Hypothalamus (tissue), 51 donors: ENCODE measurements around the gene RFX3.

Experiments
- DNase-seq, 51 donors: peaks; one replicate each; lab custom pipeline; 2025; lab: John Stamatoyannopoulos, UW

The RFX3 gene

DNA sequence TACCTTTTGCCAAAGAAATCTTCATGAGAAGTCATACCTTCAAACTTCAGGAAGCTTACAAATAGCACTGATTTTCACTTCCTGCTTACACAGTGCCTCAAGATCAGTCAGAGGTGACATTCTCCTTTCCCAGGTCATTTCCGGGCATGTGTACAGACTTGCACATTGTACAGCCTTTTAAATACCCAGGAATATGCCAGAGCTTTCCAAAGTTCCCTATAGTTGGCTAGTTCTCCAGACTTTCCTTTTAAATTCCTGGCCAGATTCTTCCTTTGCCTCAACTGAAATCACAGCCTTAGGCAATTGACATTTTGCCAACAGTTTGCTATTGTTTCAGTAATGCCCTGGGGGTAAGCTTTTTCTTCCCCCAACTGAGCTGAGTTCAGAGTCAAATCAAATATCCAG, 47.2 kb downstream of the RFX3 start:
- DNase-seq: no peak

DNA sequence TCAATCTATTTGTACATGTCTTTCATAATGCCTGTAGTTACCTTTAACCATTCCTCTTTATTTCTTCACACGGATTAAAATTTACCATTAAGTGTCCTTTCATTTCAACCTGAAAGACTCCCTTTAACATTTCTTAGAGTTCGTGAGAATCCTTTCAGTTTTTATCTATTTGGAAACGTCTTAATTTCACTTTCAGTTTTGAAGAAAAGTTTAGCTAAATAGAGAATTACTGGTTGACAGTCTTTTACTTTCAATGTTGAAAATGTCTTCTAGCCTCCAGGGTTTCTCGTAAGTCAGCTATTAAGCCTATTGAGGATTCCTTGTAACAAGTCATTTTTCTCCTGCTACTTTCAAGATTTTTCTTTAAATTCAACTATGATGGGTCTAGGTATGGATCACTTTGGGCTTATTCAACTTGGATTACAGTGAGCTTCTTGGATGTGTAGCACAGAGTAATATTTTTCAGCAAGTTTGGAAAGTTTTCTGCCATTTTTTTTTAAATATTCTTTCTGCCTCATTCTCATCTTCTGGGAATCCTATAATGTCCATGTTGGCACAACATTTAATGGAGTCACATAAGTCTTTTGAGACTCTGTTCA, 48.5 kb downstream of the RFX3 start:
- DNase-seq: no peak

DNA sequence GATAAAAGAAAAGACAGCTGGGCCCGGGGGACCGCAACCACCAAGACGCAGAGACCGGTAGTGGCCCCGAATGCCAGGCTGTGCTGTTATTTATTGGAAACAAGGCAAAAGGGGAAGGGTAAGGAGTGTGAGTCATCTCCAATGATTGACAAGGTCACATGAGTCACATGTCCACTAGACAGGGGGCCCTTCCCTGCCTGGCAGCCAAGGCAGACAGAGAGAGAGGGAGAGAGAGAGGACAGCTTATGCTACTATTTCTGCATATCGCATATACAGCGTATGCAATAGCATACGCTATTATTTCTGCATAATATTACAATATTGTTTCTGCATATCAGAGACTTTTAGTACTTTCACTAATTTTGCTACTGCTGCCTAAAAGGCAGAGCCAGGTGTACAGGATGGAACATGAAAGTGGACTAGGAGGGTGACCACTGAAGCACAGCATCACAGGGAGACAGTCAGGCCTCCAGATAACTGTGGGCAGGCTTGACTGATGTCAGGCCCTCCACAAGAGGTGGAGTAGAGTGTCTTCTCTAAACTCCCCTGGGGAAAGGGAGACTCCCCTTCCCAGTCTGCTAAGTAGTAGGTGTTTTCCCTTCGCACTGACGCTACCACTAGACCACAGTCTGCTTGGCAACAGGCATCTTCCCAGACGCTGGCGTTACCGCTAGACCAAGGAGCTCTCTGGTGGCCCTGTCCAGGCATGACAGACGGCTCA, 50.3 kb downstream of the RFX3 start:
- DNase-seq: no peak

DNA sequence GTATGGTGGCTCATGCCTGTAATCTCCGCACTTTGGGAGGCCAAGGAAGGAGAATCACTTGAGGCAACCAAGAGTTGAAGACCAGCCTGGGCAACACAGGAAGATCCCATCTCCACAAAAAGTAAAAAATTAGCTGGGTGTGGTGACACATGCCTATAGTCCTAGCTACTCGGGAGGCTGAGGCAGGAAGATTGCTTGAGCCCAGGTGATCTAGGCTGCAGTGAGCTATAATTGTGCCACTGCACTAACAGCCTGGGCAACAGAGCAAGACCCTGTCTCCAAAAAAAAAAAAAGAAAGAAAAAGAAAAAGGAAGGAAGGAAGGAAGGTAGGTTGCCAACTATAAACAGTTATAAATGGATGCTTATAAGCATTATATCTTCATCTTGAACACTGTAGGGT, 51.0 kb downstream of the RFX3 start:
- DNase-seq: no peak

DNA sequence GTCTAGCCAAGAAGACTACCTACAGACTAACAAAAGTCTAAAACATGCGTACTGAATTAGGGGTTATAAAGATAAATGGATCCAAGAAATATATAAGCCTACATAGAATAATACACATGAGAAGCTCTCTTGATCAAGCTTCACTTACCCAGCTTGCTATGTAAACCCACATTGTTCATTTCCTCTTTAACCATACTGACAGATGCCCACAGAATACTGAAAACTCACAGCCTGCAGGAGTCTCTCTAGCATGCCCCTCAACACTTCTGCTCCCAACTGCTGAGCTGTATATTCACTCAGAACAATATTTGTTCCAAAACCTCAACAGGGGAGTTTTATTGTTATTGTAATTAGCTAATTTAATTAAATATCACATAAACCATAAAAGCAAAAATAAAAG, 52.4 kb downstream of the RFX3 start:
- no peak for DNase-seq

DNA sequence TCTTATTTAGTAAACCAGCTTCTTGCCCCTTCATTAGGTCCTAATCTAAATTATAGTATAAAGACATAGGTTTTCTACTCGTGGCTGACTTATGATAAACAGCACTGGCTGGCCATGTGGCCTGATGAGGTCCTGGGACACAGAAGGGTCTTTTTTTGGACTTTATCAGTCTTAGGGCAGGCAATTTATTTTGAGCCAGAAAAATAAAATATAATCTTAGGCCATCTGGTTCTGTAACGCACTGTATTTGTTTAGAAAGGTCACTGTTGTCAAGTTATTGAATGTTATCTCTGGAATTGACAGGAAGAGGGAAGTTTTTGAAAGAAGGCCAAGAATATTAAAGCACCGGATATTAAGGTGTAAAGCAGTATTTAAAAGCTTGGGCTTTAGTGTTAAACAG, 53.9 kb downstream of the RFX3 start:
- no peak for DNase-seq

DNA sequence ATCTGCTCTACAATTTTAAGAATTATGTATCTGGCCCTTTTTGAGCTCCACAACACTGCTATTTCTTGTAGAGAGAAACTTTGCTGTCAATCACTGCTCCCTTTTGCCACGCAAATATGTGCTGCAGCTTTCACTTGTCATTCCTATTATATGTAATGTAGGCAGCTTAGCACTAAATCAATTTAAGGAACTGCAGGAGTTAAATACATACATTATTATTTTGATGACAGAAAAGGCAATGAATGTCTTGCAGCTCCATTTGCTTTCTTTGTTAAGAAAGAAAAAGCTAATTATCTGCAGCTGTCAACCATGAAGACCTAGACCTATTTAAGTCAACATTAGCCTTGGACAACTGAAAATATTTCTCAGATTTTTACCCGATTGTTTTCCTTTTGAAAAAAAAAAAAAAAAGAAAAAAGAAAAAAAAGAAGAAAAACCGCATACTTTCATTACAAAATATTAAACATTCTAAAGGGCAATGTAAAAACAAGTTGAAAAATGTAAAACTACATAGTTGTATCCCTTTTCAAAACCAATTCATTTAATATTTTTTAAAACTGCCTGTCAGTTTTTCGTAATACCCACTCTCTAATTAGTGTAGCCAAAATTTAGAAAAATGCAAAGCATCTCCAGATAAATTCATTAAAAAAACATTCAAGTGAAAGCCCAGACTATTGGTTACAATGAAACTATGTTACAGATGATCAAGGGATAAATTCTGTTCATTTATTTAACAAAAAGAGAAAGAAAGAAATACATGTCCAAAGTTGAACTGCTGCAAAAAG, 57.2 kb downstream of the RFX3 start:
- no peak for DNase-seq

DNA sequence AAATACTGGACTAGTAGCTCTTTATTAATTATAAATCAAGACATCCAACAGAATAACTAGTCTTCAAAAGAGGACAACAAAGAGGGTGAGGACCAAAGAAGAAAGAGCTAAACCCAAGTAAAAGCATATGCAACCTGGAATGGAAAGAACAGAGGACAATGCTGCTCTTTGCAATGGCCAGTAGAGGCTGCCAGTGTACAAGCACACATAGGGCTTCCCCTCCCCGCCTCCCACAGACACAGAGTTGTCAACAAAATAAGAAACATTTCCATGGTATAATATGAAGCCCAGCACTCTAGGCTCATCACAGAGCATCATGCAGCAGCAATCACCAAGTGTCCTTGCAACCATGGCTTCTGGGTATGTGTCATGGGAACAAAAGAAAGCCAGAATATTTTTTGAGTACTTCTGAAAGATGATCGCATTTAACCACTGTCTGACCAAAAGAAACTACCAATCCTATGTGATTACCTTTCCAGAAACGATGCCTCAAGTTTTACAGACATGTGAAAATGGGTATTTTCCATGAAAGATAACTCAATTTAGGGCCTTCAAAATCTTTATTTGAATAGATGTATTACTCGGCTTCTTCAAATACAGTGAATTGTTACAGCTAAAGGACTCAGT, 58.1 kb downstream of the RFX3 start:
- peak in 32 of 51 donors; percentile 1 to 61 (median 20) for DNase-seq

DNA sequence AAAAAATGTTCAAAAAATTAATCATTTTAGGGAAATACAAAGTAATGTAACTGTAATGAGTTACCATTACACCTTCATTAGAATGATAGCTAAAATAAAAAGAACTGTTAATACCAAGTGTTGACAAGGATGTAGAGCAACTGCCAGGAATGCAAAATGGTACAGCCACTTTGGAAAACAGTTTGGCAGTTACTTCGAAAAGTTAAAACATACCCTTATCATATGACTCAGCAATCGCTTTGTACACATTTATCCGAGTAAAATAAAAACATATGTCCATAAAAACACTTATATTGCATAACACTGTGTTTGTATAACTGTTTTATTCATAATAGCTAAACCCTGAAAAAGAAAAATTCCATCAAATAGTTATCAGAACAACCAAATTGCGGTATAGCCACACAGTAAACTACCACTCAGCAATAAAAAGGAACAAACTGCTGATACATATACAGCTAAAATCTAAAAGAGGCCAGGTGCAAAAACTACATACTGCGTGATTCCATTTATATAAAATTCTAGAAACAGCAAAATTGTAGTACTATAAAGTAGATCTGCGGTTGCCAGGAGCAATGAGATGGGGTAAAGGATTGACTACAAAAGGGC, 61.7 kb downstream of the RFX3 start:
- no peak for DNase-seq

DNA sequence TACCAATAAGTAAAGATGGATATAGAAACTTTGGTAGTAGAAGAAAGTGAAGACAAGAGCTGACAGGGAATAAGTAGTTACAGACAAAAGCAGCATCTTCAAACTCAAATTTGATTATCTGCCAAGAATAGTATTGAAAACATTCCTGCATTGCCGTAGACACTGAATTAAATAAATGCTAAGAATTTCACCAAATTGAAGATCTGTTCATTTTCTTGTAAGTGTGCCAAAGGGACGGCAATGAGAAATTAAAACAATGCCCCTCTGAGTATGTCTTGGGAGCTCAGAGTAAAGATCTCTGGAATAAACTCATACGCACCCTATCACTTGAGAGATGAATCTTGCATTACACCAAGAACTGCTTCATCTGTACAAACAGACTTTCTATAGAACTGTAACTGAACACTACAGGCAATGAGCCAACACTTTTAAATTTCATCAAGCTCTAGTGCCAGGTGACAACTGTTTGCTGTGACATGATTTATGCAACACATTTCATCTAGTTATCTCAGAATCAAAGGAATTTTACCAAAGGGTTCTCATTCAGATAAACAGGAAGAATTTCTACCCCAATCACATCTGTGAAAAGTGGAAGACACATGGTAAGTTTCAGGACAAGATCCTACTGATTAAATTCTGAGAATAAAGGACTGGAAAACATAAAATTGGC, 66.9 kb downstream of the RFX3 start:
- DNase-seq: no peak

DNA sequence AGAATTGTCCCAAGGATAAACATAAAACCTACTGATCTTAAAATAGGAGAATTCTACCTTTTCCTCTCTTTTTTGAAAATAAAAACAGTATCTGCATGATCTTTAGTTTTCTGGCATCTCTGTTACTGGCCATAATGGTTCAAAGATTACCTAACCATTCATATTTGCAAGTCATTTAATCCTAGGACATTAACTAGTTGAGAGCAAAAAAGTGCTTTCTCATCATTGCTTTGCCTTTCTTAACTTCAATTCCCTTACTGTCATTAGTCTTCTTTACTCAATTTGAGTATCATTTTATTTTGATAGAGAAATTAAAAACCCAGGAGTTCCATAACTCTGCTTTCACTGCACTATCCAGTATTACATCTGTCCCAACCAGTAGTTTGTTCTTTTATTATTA, 68.6 kb downstream of the RFX3 start:
- DNase-seq: no peak

DNA sequence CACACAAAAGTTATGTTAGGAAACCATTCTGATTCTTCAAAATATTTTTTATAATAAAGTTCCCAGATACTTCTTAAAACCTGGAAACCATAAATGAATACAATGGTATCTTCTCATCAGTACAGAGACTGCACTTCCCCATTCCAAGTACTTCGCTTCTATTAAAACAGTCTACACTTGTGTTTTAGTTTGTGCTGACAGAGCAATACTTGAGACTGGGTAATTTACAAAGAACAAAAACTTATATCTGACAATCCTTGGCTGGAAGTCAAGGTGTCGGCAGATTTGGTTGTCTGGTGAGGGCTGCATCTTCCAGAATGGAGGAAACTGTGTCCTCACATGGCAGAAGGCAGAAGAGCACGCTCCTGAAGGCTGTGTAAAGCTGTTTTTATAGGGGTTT, 70.1 kb downstream of the RFX3 start:
- no peak for DNase-seq

DNA sequence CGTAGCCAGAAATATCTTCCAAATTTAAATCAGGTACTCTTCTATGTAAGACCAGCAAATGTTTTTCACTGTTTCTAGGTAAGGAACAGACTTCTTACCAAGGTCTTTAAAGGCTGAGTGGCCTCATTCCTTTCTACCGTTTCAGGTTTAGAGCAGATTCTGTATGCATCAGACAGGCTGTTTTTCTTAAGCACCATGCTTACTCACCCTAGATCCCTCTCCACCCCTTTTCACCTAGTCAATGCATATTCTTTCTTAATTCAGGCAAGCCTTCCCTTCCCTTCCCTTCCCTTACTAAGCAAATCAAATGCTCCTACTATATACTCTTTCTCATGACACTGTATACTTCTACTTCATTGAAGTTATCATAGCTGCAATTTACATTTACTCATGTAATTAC, 70.7 kb downstream of the RFX3 start:
- DNase-seq: no peak

DNA sequence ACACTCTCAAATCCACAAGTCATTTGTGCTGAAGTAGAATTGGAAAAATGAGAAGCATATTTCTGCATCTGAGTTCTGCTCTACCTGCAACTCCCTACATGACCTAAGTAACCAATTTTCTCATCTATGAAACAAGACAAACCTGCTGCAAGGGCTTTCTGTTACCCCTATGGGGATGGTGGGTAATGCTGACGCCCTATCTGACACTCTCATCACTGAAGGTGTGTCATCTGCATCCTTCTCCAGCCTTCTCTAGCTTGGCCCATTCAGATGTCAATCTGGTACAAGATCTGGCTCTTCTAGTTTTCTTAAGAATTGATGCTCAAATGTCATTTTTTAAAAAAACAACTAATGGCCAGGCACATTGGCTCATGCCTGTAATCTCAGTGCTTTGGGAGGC, 73.8 kb downstream of the RFX3 start:
- DNase-seq: no peak

DNA sequence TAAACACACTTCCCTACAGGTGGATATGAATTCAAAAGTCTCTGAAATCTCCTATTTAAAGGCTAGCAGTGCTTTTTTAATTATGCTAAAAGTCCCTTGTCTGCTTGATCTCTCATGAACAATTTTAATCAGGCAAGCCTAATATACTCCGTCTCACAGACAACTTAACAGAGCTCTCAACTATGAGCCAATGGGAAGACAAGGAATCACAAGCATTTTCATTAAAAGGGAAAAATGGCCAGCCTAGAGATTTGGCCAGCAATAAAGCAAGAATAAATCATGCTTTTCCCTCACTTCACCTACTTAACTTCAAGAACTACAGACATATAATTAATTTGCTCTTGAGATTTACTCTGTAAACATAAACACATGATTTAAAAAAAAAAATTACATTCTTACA, 78.0 kb downstream of the RFX3 start:
- peak in 2 of 51 donors; percentile 1 to 12 for DNase-seq

DNA sequence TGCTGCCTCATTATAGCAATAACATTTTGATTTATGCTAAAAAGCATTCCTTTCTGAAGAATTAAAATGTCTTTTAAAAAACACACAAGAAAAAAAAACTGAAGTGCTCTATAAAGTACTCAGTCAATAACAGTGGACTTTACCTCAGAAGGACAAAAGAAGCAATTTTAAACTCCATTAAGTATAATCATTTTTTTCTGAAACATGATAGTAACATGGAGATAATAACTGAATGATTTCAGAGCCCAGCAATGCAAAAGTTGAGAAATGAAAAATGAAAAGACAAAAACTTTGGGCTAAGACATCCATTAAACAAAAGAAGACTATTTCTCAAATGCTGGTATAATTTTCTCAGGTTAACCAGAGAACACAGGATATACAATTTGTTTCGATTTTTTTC, 78.7 kb downstream of the RFX3 start:
- DNase-seq: no peak

DNA sequence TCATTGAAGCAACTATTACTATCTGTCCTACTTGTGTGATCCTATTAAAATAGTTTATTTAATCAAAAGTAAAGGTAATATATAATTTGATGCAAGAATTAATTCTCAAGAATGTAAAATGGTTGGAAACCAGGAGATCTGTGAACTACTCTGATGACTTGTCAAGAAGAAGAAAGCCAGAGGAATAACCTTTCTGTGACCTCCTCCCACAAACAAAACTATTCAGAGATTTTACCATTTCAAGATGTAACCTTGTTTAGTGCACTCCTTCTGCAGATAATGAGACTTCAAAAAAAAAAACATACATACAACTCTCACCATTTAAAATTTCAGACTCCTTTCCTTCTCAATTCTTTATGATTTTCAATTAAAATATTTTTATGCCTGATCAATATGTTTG, 79.5 kb downstream of the RFX3 start:
- no peak for DNase-seq

DNA sequence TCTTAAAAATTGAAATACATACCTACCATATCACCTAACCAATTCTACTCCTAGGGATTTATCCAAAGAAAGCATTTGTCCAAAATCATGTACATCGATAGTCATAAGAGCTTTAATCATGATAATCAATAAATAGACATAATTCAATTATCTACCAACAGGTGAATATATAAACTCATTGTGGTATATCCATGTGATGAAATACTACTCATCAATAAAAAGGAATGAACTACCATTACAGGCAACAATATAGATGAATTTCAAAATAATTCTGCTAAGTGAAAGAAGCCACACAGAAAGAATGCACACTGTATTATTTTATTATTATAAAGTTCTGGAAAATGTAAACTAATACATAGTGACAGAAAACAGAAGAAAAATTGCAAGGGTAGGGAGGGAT, 81.8 kb downstream of the RFX3 start:
- no peak for DNase-seq

DNA sequence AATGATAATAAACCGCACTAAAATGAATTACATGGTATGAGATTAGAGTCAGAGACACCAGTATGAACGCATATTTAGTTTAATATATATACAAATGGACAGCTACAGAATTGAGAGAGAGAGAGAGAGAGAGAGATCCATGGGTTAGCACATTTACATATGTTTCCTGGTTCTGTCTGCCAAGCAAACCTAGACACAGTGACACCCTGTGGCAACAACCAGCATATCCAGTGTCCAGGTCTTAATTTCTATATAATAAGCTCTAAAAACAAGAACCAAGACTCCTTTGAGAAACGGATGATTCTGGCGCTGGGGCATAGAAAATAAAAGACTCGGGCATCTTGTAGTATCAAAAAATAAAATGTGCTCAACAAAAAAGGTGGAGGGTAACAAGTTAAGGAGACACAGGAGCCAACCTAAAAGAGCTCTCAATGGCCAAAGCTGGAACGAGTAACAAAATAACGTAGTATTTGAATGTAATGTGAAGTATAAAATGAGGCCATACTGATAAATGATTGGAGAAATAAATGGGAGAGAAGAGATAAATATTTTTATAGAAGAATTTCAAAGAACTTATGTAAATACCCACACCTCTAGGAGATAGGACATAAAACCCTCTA, 84.5 kb downstream of the RFX3 start:
- DNase-seq: peak in 13 of 51 donors; percentile 0 to 26 (median 3)
